Ishikawa (cell line): ENCODE data around the gene ACTR3C.

Experiments used
- CEBPB ChIP-seq: IDR thresholded peaks from 2 replicates; pipeline ENCODE4 v1.6.1; 2012
- CREB1 ChIP-seq: IDR thresholded peaks from 2 replicates; pipeline ENCODE4 v1.6.1; 2012; ENCODE audit warnings: low read depth
- EP300 ChIP-seq: IDR thresholded peaks from 2 replicates; pipeline ENCODE4 v1.6.1; 2012; ENCODE audit warnings: borderline replicate concordance
- RAD21 ChIP-seq: IDR thresholded peaks from 2 replicates; pipeline ENCODE4 v1.6.1; 2012; ENCODE audit warnings: low read depth
- REST ChIP-seq: IDR thresholded peaks from 2 replicates; pipeline ENCODE4 v1.6.1; 2012; ENCODE audit warnings: low read depth, mild to moderate bottlenecking
- TAF1 ChIP-seq: IDR thresholded peaks from 2 replicates; pipeline ENCODE4 v1.6.1; 2012; ENCODE audit warnings: low read depth, mild to moderate bottlenecking
- TCF12 ChIP-seq: IDR thresholded peaks from 2 replicates; pipeline ENCODE4 v1.6.1; 2012; ENCODE audit warnings: low read depth
- TEAD4 ChIP-seq: IDR thresholded peaks from 2 replicates; pipeline ENCODE4 v1.6.1; 2012
- USF1 ChIP-seq: IDR thresholded peaks from 2 replicates; pipeline ENCODE4 v1.6.1; 2012
- YY1 ChIP-seq: IDR thresholded peaks from 2 replicates; pipeline ENCODE4 v1.6.1; 2012; ENCODE audit warnings: low read depth
- TF ChIP-seq, protein P1 (sequence below): IDR thresholded peaks from 2 replicates; pipeline ENCODE4 v1.6.1; 2012

- TF ChIP-seq EP300 = no peak
- no peak for TF ChIP-seq REST
- TF ChIP-seq TAF1 = no peak
- no peak for TF ChIP-seq TCF12
- TF ChIP-seq, protein P1, sequence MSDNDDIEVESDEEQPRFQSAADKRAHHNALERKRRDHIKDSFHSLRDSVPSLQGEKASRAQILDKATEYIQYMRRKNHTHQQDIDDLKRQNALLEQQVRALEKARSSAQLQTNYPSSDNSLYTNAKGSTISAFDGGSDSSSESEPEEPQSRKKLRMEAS = no peak
- no peak for TF ChIP-seq CREB1
- TF ChIP-seq YY1 = no peak
- TF ChIP-seq CEBPB = no peak
- TF ChIP-seq USF1 = no peak
- TF ChIP-seq TEAD4 = no peak
- TF ChIP-seq RAD21 = no peak
Measured at GRCh38 chr7:150359622-150360362, 36.4 kb upstream of the ACTR3C start.
